Left ventricle myocardium inferior (tissue), 1 donor: ENCODE data around the gene SULT4A1. TPM values are rescaled to one million over a fixed set of nuclear protein-coding genes. Genes with fewer than 3 reads are reported as not detected.
A peak's percentile ranks its signal among the peaks of the same experiment; 100 is the strongest.
"Not testable (repeated sequence)": the region's sequence is repeated elsewhere in the genome, so short reads cannot be mapped to it uniquely, and the experiment has no call there.

ENCODE experiments used
- DNase-seq: peaks from one replicate; pipeline ENCODE4 v3.0.0-alpha.2; 2020
- H3K27ac ChIP-seq: fragments of 200-600 bp; replicated peaks from 2 replicates; pipeline ENCODE4 v1.8.0; 2021
- H3K27me3 ChIP-seq: fragments of 200-600 bp; 2 replicates; pipeline ENCODE4 v1.8.0; 2021; ENCODE audit warnings: low read depth
- H3K36me3 ChIP-seq: fragments of 200-600 bp; 2 replicates; pipeline ENCODE4 v1.8.0; 2021
- H3K4me1 ChIP-seq: fragments of 200-600 bp; 2 replicates; pipeline ENCODE4 v1.8.0; 2021
- H3K4me3 ChIP-seq: fragments of 200-600 bp; 2 replicates; pipeline ENCODE4 v1.8.0; 2021; ENCODE audit warnings: mild to moderate bottlenecking, moderate library complexity
- H3K9me3 ChIP-seq: fragments of 200-600 bp; replicated peaks from 2 replicates; pipeline ENCODE4 v1.8.0; 2021
- intact Hi-C: fragments of 100-400 bp; cut with micrococcal nuclease; formaldehyde crosslinking; loops from one replicate; pipeline ENCODE4 v1.11.0; 2022
- total RNA-seq: library from RNA; stranded (reverse); fragmentation: NEBNext Ultra II Directional; extraction: Animal tissue kit (Norgen Biotek cat#: 25700); gene quantifications from one replicate; pipeline ENCODE4 v1.2.1, GENCODE V29; 2021
- TF ChIP-seq, protein P1 (sequence below): fragments of 200-600 bp; IDR thresholded peaks from 2 replicates; pipeline ENCODE4 v1.8.0; 2021; ENCODE audit warnings: antibody characterized with exemption, mild to moderate bottlenecking, borderline replicate concordance
- donor health status: DM: no; HTN: yes; CAD: no; lungs with severe emphysema.

The SULT4A1 gene
- total RNA-seq, 1 donor from 2014 or later, result 0.08 TPM

GRCh38 chr22:43869799-43870198, 7.5 kb upstream of the SULT4A1 start:
- no peaks in the 10 kb centered on the region for H3K4me1 ChIP-seq
- intact Hi-C loops, result no loop called here
- H3K36me3 ChIP-seq, result no peaks in the 10 kb centered on the region
- TF ChIP-seq, protein P1, sequence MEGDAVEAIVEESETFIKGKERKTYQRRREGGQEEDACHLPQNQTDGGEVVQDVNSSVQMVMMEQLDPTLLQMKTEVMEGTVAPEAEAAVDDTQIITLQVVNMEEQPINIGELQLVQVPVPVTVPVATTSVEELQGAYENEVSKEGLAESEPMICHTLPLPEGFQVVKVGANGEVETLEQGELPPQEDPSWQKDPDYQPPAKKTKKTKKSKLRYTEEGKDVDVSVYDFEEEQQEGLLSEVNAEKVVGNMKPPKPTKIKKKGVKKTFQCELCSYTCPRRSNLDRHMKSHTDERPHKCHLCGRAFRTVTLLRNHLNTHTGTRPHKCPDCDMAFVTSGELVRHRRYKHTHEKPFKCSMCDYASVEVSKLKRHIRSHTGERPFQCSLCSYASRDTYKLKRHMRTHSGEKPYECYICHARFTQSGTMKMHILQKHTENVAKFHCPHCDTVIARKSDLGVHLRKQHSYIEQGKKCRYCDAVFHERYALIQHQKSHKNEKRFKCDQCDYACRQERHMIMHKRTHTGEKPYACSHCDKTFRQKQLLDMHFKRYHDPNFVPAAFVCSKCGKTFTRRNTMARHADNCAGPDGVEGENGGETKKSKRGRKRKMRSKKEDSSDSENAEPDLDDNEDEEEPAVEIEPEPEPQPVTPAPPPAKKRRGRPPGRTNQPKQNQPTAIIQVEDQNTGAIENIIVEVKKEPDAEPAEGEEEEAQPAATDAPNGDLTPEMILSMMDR, result no peak
- DNase-seq, result no peak
- H3K4me3 ChIP-seq, result no peak overlapping the region
- peaks cover 26% of the 10 kb centered on the region for H3K9me3 ChIP-seq
- H3K27me3 ChIP-seq, result peaks cover 42% of the 10 kb centered on the region
- H3K27ac ChIP-seq, result no peak overlapping the region

DNA sequence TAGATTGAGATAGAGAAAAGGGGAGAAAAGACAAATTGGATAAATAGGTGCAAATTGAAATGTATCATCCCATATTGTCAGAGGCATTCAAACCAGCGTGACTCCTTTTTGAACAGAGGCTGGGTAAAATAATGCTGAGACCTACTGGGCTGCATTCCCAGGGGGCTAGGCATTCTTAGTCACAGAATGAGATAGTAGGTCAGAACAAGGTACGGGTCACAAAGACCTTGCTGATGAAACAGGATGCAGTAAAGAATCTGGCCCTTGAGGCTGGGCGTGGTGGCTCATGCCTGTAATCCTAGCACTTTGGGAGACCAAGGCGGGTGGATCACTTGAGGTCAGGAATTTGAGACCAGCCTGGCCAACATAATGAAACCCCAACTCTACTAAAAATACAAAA, 6.7 kb upstream of the SULT4A1 start:
- DNase-seq, H3K36me3 ChIP-seq, intact Hi-C loops, H3K27ac ChIP-seq, H3K4me3 ChIP-seq, H3K4me1 ChIP-seq: not testable (repeated sequence)
- Histone ChIP-seq H3K27me3 (peaks cover 42% of the 10 kb centered on the region), H3K9me3 (peaks cover 26% of the 10 kb centered on the region)

DNA sequence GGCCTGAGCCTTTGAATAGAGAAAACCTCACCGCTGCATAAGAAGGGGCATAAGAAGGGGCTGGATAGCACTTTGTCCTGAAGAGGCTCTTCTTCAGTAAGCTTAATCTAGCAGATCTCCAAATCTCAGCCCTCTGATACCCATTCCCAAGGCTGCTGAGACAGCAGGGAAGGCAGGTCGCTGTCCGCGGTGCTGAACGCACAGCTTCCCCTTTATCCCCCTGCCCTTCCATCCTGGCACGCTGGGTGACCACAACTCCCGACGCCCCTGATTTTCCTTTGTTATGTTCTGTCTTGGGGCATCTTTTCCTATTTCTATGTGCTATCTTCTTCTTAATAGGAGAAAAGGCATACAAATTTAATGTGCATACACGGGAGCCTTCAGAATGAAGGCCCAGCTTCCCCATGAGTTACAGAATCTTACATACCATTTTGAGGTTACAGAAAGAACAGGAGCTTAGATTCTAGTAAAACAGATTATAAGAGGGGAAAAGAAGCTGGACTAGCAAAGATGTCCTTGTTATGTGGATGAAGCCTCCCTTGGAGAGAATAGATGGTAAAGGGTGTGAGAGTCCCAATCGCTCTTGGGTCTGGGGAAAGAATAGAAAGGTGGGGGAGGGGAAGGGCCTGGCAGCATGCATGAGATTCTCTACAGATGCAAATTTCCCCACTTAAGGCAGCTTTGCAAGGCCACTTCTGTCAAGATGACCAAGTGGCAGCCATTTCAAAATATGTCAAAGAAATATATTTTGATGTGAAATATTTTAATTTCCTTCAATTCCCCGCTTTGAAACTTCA, 5.7 kb upstream of the SULT4A1 start:
- TF ChIP-seq, protein P1, result no peak
- H3K27me3 ChIP-seq, result peaks cover 44% of the 10 kb centered on the region
- H3K4me1 ChIP-seq, result no peaks in the 10 kb centered on the region
- H3K9me3 ChIP-seq, result peaks cover 26% of the 10 kb centered on the region
- H3K36me3 ChIP-seq, result no peaks in the 10 kb centered on the region
- intact Hi-C loops, result no loop called here
- DNase-seq, result peak; percentile 58
- H3K27ac ChIP-seq, result no peak overlapping the region
- no peak overlapping the region for H3K4me3 ChIP-seq

- Histone ChIP-seq H3K9me3 (no peaks in the 10 kb centered on the region), H3K36me3 (no peaks in the 10 kb centered on the region), H3K27me3 (peaks cover 84% of the 10 kb centered on the region), H3K4me3 (no peak overlapping the region), H3K4me1 (peaks cover 5% of the 10 kb centered on the region), H3K27ac (no peak overlapping the region)
- TF ChIP-seq, protein P1, result no peak
- no peak for DNase-seq
- intact Hi-C loops, result no loop called here
Observed at GRCh38 chr22:43862882-43863202, 529 bp upstream of the SULT4A1 start.

DNA sequence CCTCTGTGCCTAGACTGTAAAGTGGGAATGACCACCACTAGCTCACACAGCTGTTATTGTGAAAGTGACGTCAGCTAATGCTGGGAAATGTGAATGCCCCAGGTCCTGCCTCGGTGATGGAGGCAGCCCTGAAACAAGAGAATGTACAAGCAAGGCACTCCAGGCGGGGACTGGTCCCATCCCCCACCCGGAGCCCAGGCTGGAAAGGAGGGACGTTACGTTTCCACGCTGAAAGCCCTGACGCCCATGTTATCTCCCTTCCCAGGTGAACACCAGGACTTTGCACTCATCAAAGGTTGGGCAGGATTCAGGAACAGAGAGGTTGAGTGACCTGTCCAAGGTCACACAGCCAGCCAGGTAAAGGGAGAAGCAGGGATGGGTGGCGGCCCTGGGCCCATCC, 784 bp downstream of the SULT4A1 start:
- no peak for DNase-seq

DNA sequence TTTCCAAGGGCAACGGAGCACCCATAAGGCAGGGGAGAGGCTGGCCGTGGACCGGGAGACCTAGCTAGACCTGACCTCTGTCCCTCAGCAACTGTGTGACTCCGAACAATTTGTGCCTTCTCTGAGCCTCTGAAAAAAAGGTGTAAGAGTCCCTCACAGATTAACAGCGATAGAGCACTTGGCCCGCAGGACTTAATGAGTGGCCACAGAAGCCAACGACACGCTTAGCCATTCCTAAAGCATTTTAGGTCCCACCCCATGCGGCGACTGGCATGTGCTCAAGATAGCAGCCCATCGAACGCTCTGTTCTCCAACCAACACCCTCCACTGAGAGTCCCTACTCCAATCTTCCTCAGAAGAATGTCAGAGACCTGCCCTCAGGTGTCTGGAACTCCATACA, 1.5 kb downstream of the SULT4A1 start:
- peaks cover 16% of the 10 kb centered on the region for H3K9me3 ChIP-seq
- TF ChIP-seq, protein P1, result no peak
- no peak overlapping the region for H3K27ac ChIP-seq
- no peak overlapping the region for H3K4me3 ChIP-seq
- DNase-seq, result no peak
- peaks cover 5% of the 10 kb centered on the region for H3K4me1 ChIP-seq
- H3K36me3 ChIP-seq, result no peaks in the 10 kb centered on the region
- intact Hi-C loops, result no loop called here
- H3K27me3 ChIP-seq, result peaks cover 77% of the 10 kb centered on the region

More for the DNA sequence above, 784 bp downstream of the SULT4A1 start:
- Histone ChIP-seq H3K4me1 (peaks cover 5% of the 10 kb centered on the region), H3K27me3 (peaks cover 80% of the 10 kb centered on the region), H3K9me3 (peaks cover 12% of the 10 kb centered on the region), H3K4me3 (peak overlapping the region; percentile 47), H3K36me3 (no peaks in the 10 kb centered on the region), H3K27ac (no peak overlapping the region)
- intact Hi-C loops, result no loop called here
- TF ChIP-seq, protein P1, result no peak
